ENCODE results near the gene ANO7. TPM values are rescaled to one million over a fixed set of nuclear protein-coding genes. Genes with fewer than 3 reads are reported as not detected.

The ANO7 gene
- polyA plus RNA-seq, 1 of the 3 experiments (the other 2 are of a cell fraction) = 0.81 TPM

DNA sequence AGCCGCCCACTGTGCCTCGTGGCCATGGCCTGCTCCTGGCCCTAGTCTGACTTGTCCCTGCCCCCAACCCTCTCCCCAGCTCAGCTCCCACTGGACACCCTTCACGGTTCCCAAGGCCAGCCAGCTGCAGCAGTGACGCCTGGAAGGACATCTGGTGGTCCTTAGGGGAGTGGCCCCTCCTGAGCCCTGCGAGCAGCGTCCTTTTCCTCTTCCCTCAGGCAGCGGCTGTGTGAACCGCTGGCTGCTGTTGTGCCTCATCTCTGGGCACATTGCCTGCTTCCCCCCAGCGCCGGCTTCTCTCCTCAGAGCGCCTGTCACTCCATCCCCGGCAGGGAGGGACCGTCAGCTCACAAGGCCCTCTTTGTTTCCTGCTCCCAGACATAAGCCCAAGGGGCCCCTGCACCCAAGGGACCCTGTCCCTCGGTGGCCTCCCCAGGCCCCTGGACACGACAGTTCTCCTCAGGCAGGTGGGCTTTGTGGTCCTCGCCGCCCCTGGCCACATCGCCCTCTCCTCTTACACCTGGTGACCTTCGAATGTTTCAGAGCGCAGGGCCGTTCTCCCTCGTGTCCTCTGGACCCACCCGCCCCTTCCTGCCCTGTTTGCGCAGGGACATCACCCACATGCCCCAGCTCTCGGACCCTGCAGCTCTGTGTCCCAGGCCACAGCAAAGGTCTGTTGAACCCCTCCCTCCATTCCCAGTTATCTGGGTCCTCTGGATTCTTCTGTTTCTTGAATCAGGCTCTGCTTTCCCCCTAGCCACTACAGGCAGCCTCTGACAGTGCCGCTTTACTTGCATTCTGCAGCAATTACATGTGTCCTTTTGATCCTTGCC is 35.8 kb downstream of the ANO7 start:
- H3K27ac ChIP-seq (ENCODE audit: low read depth in 2 of 2, low read length in 1 of 2) = peak overlapping the region; percentile 6 to 56; a peak in 3 of 4 replicates
- H3K36me3 ChIP-seq (replicated peaks in 1 of 2; ENCODE audit: control insufficient read depth in 1 of 2, insufficient read depth in 2 of 2, low read length in 1 of 2) = peaks cover 4 to 32% of the 10 kb centered on the region in 2 experiments
- no peaks in the 10 kb centered on the region for H3K9me2 ChIP-seq
- H3K9me3 ChIP-seq = no peaks in the 10 kb centered on the region
- H3K9ac ChIP-seq = no peak overlapping the region
- peaks cover 24% of the 10 kb centered on the region for H4K20me1 ChIP-seq (ENCODE audit: insufficient read depth)
- ChIA-PET POLR2A (interaction anchor here (0.7 to 1.7 kb wide), 2 partner anchors 13 to 404 kb away, joined by 3 to 4 read pairs; partner anchors contain the start of gene KIF1A), CTCF (interaction anchor here (1.0 to 2.7 kb wide), 3 partner anchors 12 to 373 kb away, joined by 3 to 10 read pairs (median 3); partner anchors contain the start of gene PASK)
- no peak for TF ChIP-seq TEAD4 (IDR thresholded peaks at IDR 0.05; ENCODE audit: borderline replicate concordance, insufficient read depth)
- TF ChIP-seq ELF1 (IDR thresholded peaks at IDR 0.05) = no peak
- TF ChIP-seq NFIC (IDR thresholded peaks at IDR 0.05; ENCODE audit: borderline replicate concordance) = no peak
- peak; percentile 22 for TF ChIP-seq CHD2 (IDR thresholded peaks at IDR 0.05; ENCODE audit: low read length, partially characterized antibody)
- no peak for TF ChIP-seq USF2 (IDR thresholded peaks at IDR 0.05; ENCODE audit: borderline replicate concordance, low read depth, low read length)
- TF ChIP-seq RCOR1 (IDR thresholded peaks at IDR 0.05; ENCODE audit: low read length) = 0 out of 2 replicates have a peak, but pooled peaks have one; percentile 13
- no peak for TF ChIP-seq TCF12 (IDR thresholded peaks at IDR 0.05)
- peak in 1 of 2 experiments; percentile 46; a peak in 1 of 4 replicates for TF ChIP-seq EP300 (IDR thresholded peaks at IDR 0.05; ENCODE audit: borderline replicate concordance in 1 of 2, low read depth in 1 of 2, low read length in 1 of 2)
- TF ChIP-seq FOSL2 (IDR thresholded peaks at IDR 0.05; ENCODE audit: borderline replicate concordance, low read depth) = no peak
- peak; percentile 40 for TF ChIP-seq RAD21 (IDR thresholded peaks at IDR 0.05; ENCODE audit: low read length)
- no peak for TF ChIP-seq YY1 (IDR thresholded peaks at IDR 0.05; ENCODE audit: low read depth)
- TF ChIP-seq MAX (IDR thresholded peaks at IDR 0.05; ENCODE audit: low read depth) = no peak
- TF ChIP-seq GABPA (IDR thresholded peaks at IDR 0.05; ENCODE audit: low read depth) = no peak
- TF ChIP-seq SIN3A (IDR thresholded peaks at IDR 0.05; ENCODE audit: borderline replicate concordance, low read depth, low read length) = no peak
- peak; percentile 25; the same call in 1 of the 2 replicates for TF ChIP-seq SMC3 (IDR thresholded peaks at IDR 0.05; ENCODE audit: low read depth, low read length)
- no peak for TF ChIP-seq RFX5 (IDR thresholded peaks at IDR 0.05; ENCODE audit: low read length)
- TF ChIP-seq PBX3 (IDR thresholded peaks at IDR 0.05) = no peak; the same call in none of the 2 replicates
- TF ChIP-seq EZH2phosphoT487 (IDR thresholded peaks at IDR 0.05; ENCODE audit: borderline replicate concordance, low read depth) = no peak
- TF ChIP-seq MXI1 (IDR thresholded peaks at IDR 0.05; ENCODE audit: low read depth, low read length) = peak; percentile 70; the same call in 1 of the 2 replicates
- no peak overlapping the region for H3K4me3 ChIP-seq (ENCODE audit: low read depth in 2 of 2, low read length in 1 of 2)
- H3K4me1 ChIP-seq (ENCODE audit: control insufficient read depth in 1 of 2, insufficient read depth in 2 of 2, low read depth in 1 of 2, low read length in 1 of 2) = peaks cover 11 to 26% of the 10 kb centered on the region in 2 experiments; a peak in 2 of 4 replicates
- peak; percentile 91 for DNase-seq
- H3K4me2 ChIP-seq = no peak overlapping the region
- H3F3A ChIP-seq (replicated peaks; ENCODE audit: insufficient read depth) = peaks cover 23% of the 10 kb centered on the region
- 66% methylated on average over 17 of the region's 26 CpGs for WGBS (ENCODE audit: low lambda C conversion rate)
- H2AFZ ChIP-seq (ENCODE audit: low read depth) = no peak overlapping the region
- H3K27me3 ChIP-seq (ENCODE audit: insufficient read depth) = no peaks in the 10 kb centered on the region
- H3K79me2 ChIP-seq (ENCODE audit: insufficient read depth) = no peaks in the 10 kb centered on the region

Measured in SK-N-SH (cell line).